Measurements from ENCODE around the gene SIRT3.
"Not testable (repeated sequence)": the region's sequence is repeated elsewhere in the genome, so short reads cannot be mapped to it uniquely, and the experiment has no call there.

The SIRT3 gene

GRCh38 chr11:244376-244775, 8.2 kb upstream of the SIRT3 start:
- Histone ChIP-seq H3K36me3 (ENCODE audit: insufficient read depth, low read length) (peaks cover 79% of the 10 kb centered on the region), H2AFZ (ENCODE audit: low read depth, low read length) (no peak overlapping the region), H3K27me3 (ENCODE audit: insufficient read depth, low read length) (no peaks in the 10 kb centered on the region), H3K9me3 (ENCODE audit: low read length) (no peaks in the 10 kb centered on the region), H3K4me3 (ENCODE audit: low read length) (no peak overlapping the region), H3K4me1 (ENCODE audit: insufficient read depth, low read length) (no peaks in the 10 kb centered on the region)

- Histone ChIP-seq H3K36me3 (ENCODE audit: insufficient read depth, low read length) (peaks cover 61% of the 10 kb centered on the region), H2AFZ (ENCODE audit: low read depth, low read length) (no peak overlapping the region), H3K9me3 (ENCODE audit: low read length) (no peaks in the 10 kb centered on the region), H3K4me1 (ENCODE audit: insufficient read depth, low read length) (peaks cover 8% of the 10 kb centered on the region), H3K27me3 (ENCODE audit: insufficient read depth, low read length) (no peaks in the 10 kb centered on the region), H3K4me3 (ENCODE audit: low read length) (no peak overlapping the region)
These were observed 5.5 kb upstream of the SIRT3 start for GRCh38 chr11:241634-242033.

GRCh38 chr11:240315-240714, 4.2 kb upstream of the SIRT3 start:
- H2AFZ ChIP-seq (ENCODE audit: low read depth, low read length), result no peak overlapping the region
- no peak overlapping the region for H3K4me3 ChIP-seq (ENCODE audit: low read length)
- H3K9me3 ChIP-seq (ENCODE audit: low read length), result no peaks in the 10 kb centered on the region
- peaks cover 50% of the 10 kb centered on the region for H3K36me3 ChIP-seq (ENCODE audit: insufficient read depth, low read length)
- H3K4me1 ChIP-seq (ENCODE audit: insufficient read depth, low read length), result peaks cover 10% of the 10 kb centered on the region
- no peaks in the 10 kb centered on the region for H3K27me3 ChIP-seq (ENCODE audit: insufficient read depth, low read length)

- not testable (repeated sequence) for H3K27me3 ChIP-seq (ENCODE audit: insufficient read depth, low read length); H3K9me3 ChIP-seq (ENCODE audit: low read length); H2AFZ ChIP-seq (ENCODE audit: low read depth, low read length)
- peaks cover 15% of the 10 kb centered on the region for H3K4me1 ChIP-seq (ENCODE audit: insufficient read depth, low read length)
- H3K4me3 ChIP-seq (ENCODE audit: low read length), result peak overlapping the region; percentile 90
- peaks cover 31% of the 10 kb centered on the region for H3K36me3 ChIP-seq (ENCODE audit: insufficient read depth, low read length)
These were observed 2.2 kb upstream of the SIRT3 start for GRCh38 chr11:238346-238745.

- peaks cover 15% of the 10 kb centered on the region for H3K4me1 ChIP-seq (ENCODE audit: insufficient read depth, low read length)
- H3K27me3 ChIP-seq (ENCODE audit: insufficient read depth, low read length), result no peaks in the 10 kb centered on the region
- H3K4me3 ChIP-seq (ENCODE audit: low read length), result peak within 1 kb of the TSS; percentile 90
- H3K36me3 ChIP-seq (ENCODE audit: insufficient read depth, low read length), result peaks cover 26% of the 10 kb centered on the region
- peak within 1 kb of the TSS; percentile 33 for H2AFZ ChIP-seq (ENCODE audit: low read depth, low read length)
- H3K9me3 ChIP-seq (ENCODE audit: low read length), result no peaks in the 10 kb centered on the region
These were observed 929 bp upstream of the SIRT3 start, which contains the start of gene PSMD13 for GRCh38 chr11:236774-237767. Gene PSMD13, plus strand, starts transcription at chr11:236976. Its CDS starts 74 bp downstream, at chr11:237050.

GRCh38 chr11:235609-235996, 539 bp downstream of the SIRT3 start:
- Histone ChIP-seq H3K9me3 (ENCODE audit: low read length) (no peaks in the 10 kb centered on the region), H3K4me3 (ENCODE audit: low read length) (peak overlapping the region; percentile 86), H3K36me3 (ENCODE audit: insufficient read depth, low read length) (peaks cover 16% of the 10 kb centered on the region), H2AFZ (ENCODE audit: low read depth, low read length) (no peak overlapping the region), H3K4me1 (ENCODE audit: insufficient read depth, low read length) (peaks cover 15% of the 10 kb centered on the region), H3K27me3 (ENCODE audit: insufficient read depth, low read length) (no peaks in the 10 kb centered on the region)

- Histone ChIP-seq H2AFZ (ENCODE audit: low read depth, low read length) (no peak overlapping the region), H3K4me3 (ENCODE audit: low read length) (peak overlapping the region; percentile 86), H3K27me3 (ENCODE audit: insufficient read depth, low read length) (no peaks in the 10 kb centered on the region), H3K4me1 (ENCODE audit: insufficient read depth, low read length) (peaks cover 15% of the 10 kb centered on the region), H3K36me3 (ENCODE audit: insufficient read depth, low read length) (peaks cover 17% of the 10 kb centered on the region), H3K9me3 (ENCODE audit: low read length) (no peaks in the 10 kb centered on the region)
These were observed 962 bp downstream of the SIRT3 start for GRCh38 chr11:235180-235579.

- H3K4me1 ChIP-seq (ENCODE audit: insufficient read depth, low read length), result peaks cover 11% of the 10 kb centered on the region
- H3K36me3 ChIP-seq (ENCODE audit: insufficient read depth, low read length), result peaks cover 14% of the 10 kb centered on the region
- H3K27me3 ChIP-seq (ENCODE audit: insufficient read depth, low read length), result no peaks in the 10 kb centered on the region
- no peak overlapping the region for H3K4me3 ChIP-seq (ENCODE audit: low read length)
- H2AFZ ChIP-seq (ENCODE audit: low read depth, low read length), result no peak overlapping the region
- no peaks in the 10 kb centered on the region for H3K9me3 ChIP-seq (ENCODE audit: low read length)
These were observed 3.2 kb downstream of the SIRT3 start for GRCh38 chr11:232783-233565.

- no peak overlapping the region for H3K4me3 ChIP-seq (ENCODE audit: low read length)
These were observed 5.7 kb downstream of the SIRT3 start for GRCh38 chr11:230431-230830.

GRCh38 chr11:227824-228379, 8.2 kb downstream of the SIRT3 start:
- H2AFZ ChIP-seq (ENCODE audit: low read depth, low read length), result no peak overlapping the region
- no peaks in the 10 kb centered on the region for H3K27me3 ChIP-seq (ENCODE audit: insufficient read depth, low read length)
- peaks cover 22% of the 10 kb centered on the region for H3K36me3 ChIP-seq (ENCODE audit: insufficient read depth, low read length)
- no peaks in the 10 kb centered on the region for H3K9me3 ChIP-seq (ENCODE audit: low read length)
- no peaks in the 10 kb centered on the region for H3K4me1 ChIP-seq (ENCODE audit: insufficient read depth, low read length)
- no peak overlapping the region for H3K4me3 ChIP-seq (ENCODE audit: low read length)

More at GRCh38 chr11:230431-230830, 5.7 kb downstream of the SIRT3 start:
- peaks cover 19% of the 10 kb centered on the region for H3K36me3 ChIP-seq (ENCODE audit: insufficient read depth, low read length)
- no peaks in the 10 kb centered on the region for H3K9me3 ChIP-seq (ENCODE audit: low read length)
- no peaks in the 10 kb centered on the region for H3K27me3 ChIP-seq (ENCODE audit: insufficient read depth, low read length)
- H3K4me1 ChIP-seq (ENCODE audit: insufficient read depth, low read length), result peaks cover 6% of the 10 kb centered on the region
- H2AFZ ChIP-seq (ENCODE audit: low read depth, low read length), result no peak overlapping the region

- H3K27me3 ChIP-seq (ENCODE audit: insufficient read depth, low read length), result no peaks in the 10 kb centered on the region
- H2AFZ ChIP-seq (ENCODE audit: low read depth, low read length), result no peak overlapping the region
- no peaks in the 10 kb centered on the region for H3K9me3 ChIP-seq (ENCODE audit: low read length)
- H3K36me3 ChIP-seq (ENCODE audit: insufficient read depth, low read length), result peaks cover 31% of the 10 kb centered on the region
- no peak overlapping the region for H3K4me3 ChIP-seq (ENCODE audit: low read length)
- H3K4me1 ChIP-seq (ENCODE audit: insufficient read depth, low read length), result no peaks in the 10 kb centered on the region
These were observed 10.2 kb downstream of the SIRT3 start for GRCh38 chr11:225734-226453.

GRCh38 chr11:224424-224823, 11.7 kb downstream of the SIRT3 start:
- Histone ChIP-seq H3K36me3 (ENCODE audit: insufficient read depth, low read length) (peaks cover 22% of the 10 kb centered on the region), H3K4me3 (ENCODE audit: low read length) (no peak overlapping the region), H2AFZ (ENCODE audit: low read depth, low read length) (no peak overlapping the region), H3K9me3 (ENCODE audit: low read length) (no peaks in the 10 kb centered on the region), H3K4me1 (ENCODE audit: insufficient read depth, low read length) (no peaks in the 10 kb centered on the region), H3K27me3 (ENCODE audit: insufficient read depth, low read length) (no peaks in the 10 kb centered on the region)
